HEK293 (cell line): Measurements from ENCODE around the gene C19orf73.
A peak's percentile ranks its signal among the peaks of the same experiment; 100 is the strongest.

ENCODE experiments used
- CTCF ChIA-PET: fragments of 350-600 bp; formaldehyde crosslinking; extraction: SDS; loops from one replicate; lab custom pipeline; 2021; ENCODE audit warnings: antibody characterized with exemption; lab: Yijun Ruan, JAX
- POLR2A ChIA-PET: fragments of 300-600 bp; formaldehyde crosslinking; extraction: SDS; loops from one replicate; lab custom pipeline; 2020; ENCODE audit warnings: antibody characterized with exemption, inconsistent platforms; lab: Yijun Ruan, JAX
- H3K27ac ChIP-seq: fragments of 200-500 bp; sonication (Bioruptor generic); 2 replicates; pipeline ENCODE4 v1.5.1; 2014; ENCODE audit warnings: low read depth, low read length, control low read depth, inconsistent platforms; ENCODE audit errors: extremely low read depth
- H3K36me3 ChIP-seq, 2 experiments: fragments of 200-500 bp in 1 of 2; sonication (Bioruptor generic) in 1 of 2; 1 replicate in 1 of 2; 2 replicates in 1 of 2; pipeline ENCODE4 v1.5.1; 2014 to 2017; ENCODE audit warnings: inconsistent platforms in 2 of 2, low read length in 2 of 2; ENCODE audit not compliant: control insufficient read depth in 2 of 2, insufficient read depth in 1 of 2
- H3K4me1 ChIP-seq: fragments of 200-500 bp; sonication (Bioruptor generic); 2 replicates; pipeline ENCODE4 v1.5.1; 2014; ENCODE audit warnings: mild to moderate bottlenecking, low read length, inconsistent platforms; ENCODE audit not compliant: control insufficient read depth, insufficient read depth
- H3K4me3 ChIP-seq: 2 replicates; pipeline ENCODE4 v1.5.1; 2011; ENCODE audit warnings: low read depth, mild to moderate bottlenecking, control low read depth, low read length, moderate library complexity
- H3K9me3 ChIP-seq: fragments of 200-500 bp; sonication (Bioruptor generic); 2 replicates; pipeline ENCODE4 v1.5.1; 2014; ENCODE audit warnings: low read depth, low read length, inconsistent platforms; ENCODE audit not compliant: control insufficient read depth, insufficient read depth
- GFI1B ChIP-seq: fragments of 450-650 bp; formaldehyde crosslinking; IDR thresholded peaks from 2 replicates; pipeline ENCODE4 v1.5.1; 2016; ENCODE audit warnings: missing biosample characterization, missing genetic modification characterization
- GLI4 ChIP-seq: fragments of 450-650 bp; formaldehyde crosslinking; IDR thresholded peaks from 2 replicates; pipeline ENCODE4 v1.5.1; 2016; ENCODE audit warnings: missing biosample characterization, missing genetic modification characterization
- HOXD13 ChIP-seq: sonication (generic); formaldehyde crosslinking; IDR thresholded peaks from 2 replicates; pipeline ENCODE4 v1.8.0; 2022; ENCODE audit warnings: missing genetic modification reagents, borderline replicate concordance
- MEIS1 ChIP-seq: sonication (generic); formaldehyde crosslinking; IDR thresholded peaks from 2 replicates; pipeline ENCODE4 v1.8.1; 2022; ENCODE audit warnings: missing genetic modification reagents, mild to moderate bottlenecking, borderline replicate concordance
- PRDM6 ChIP-seq: fragments of 450-650 bp; formaldehyde crosslinking; IDR thresholded peaks from 2 replicates; pipeline ENCODE4 v1.5.1; 2017; ENCODE audit warnings: missing biosample characterization, missing genetic modification characterization
- REPIN1 ChIP-seq: fragments of 450-650 bp; formaldehyde crosslinking; IDR thresholded peaks from 2 replicates; pipeline ENCODE4 v1.5.1; 2017; ENCODE audit warnings: missing biosample characterization, missing genetic modification characterization, low read depth
- SP3 ChIP-seq: fragments of 450-650 bp; formaldehyde crosslinking; IDR thresholded peaks from 2 replicates; pipeline ENCODE4 v1.5.1; 2016; ENCODE audit warnings: missing biosample characterization, missing genetic modification characterization
- ZBTB10 ChIP-seq: fragments of 450-650 bp; formaldehyde crosslinking; IDR thresholded peaks from 2 replicates; pipeline ENCODE4 v1.5.1; 2016; ENCODE audit warnings: missing biosample characterization, missing genetic modification characterization
- ZBTB17 ChIP-seq: fragments of 450-650 bp; formaldehyde crosslinking; IDR thresholded peaks from 2 replicates; pipeline ENCODE4 v1.5.1; 2016; ENCODE audit warnings: missing biosample characterization, missing genetic modification characterization
- ZBTB49 ChIP-seq: fragments of 450-650 bp; formaldehyde crosslinking; IDR thresholded peaks from 2 replicates; pipeline ENCODE4 v1.5.1; 2016; ENCODE audit warnings: missing biosample characterization, missing genetic modification characterization, low read depth
- ZFHX2 ChIP-seq: fragments of 450-650 bp; formaldehyde crosslinking; conservative IDR thresholded peaks from 2 replicates; pipeline ENCODE4 v1.5.1; 2016; ENCODE audit warnings: missing biosample characterization, missing genetic modification characterization
- ZFP37 ChIP-seq: fragments of 450-650 bp; formaldehyde crosslinking; IDR thresholded peaks from 2 replicates; pipeline ENCODE4 v1.5.1; 2016; ENCODE audit warnings: missing biosample characterization, missing genetic modification characterization
- ZFP41 ChIP-seq: fragments of 450-650 bp; formaldehyde crosslinking; IDR thresholded peaks from 2 replicates; pipeline ENCODE4 v1.5.1; 2016; ENCODE audit warnings: missing biosample characterization, missing genetic modification characterization, borderline replicate concordance
- ZNF112 ChIP-seq: fragments of 450-650 bp; formaldehyde crosslinking; IDR thresholded peaks from 2 replicates; pipeline ENCODE4 v1.5.0; 2017; ENCODE audit warnings: missing biosample characterization, missing genetic modification characterization
- ZNF133 ChIP-seq: fragments of 450-650 bp; formaldehyde crosslinking; IDR thresholded peaks from 2 replicates; pipeline ENCODE4 v1.5.1; 2016; ENCODE audit warnings: missing biosample characterization, missing genetic modification characterization
- ZNF148 ChIP-seq: fragments of 450-650 bp; formaldehyde crosslinking; IDR thresholded peaks from 2 replicates; pipeline ENCODE4 v1.5.0; 2017; ENCODE audit warnings: missing biosample characterization, missing genetic modification characterization, borderline replicate concordance
- ZNF302 ChIP-seq: fragments of 450-650 bp; formaldehyde crosslinking; IDR thresholded peaks from 2 replicates; pipeline ENCODE4 v1.5.1; 2016; ENCODE audit warnings: missing biosample characterization, missing genetic modification characterization, low read depth
- ZNF391 ChIP-seq: fragments of 450-650 bp; formaldehyde crosslinking; IDR thresholded peaks from 2 replicates; pipeline ENCODE4 v1.5.1; 2016; ENCODE audit warnings: low read depth, missing biosample characterization, missing genetic modification characterization, borderline replicate concordance
- ZNF501 ChIP-seq: fragments of 450-650 bp; formaldehyde crosslinking; IDR thresholded peaks from 2 replicates; pipeline ENCODE4 v1.5.1; 2016; ENCODE audit warnings: missing biosample characterization, missing genetic modification characterization
- ZNF560 ChIP-seq: fragments of 450-650 bp; formaldehyde crosslinking; IDR thresholded peaks from 2 replicates; pipeline ENCODE4 v1.5.1; 2017; ENCODE audit warnings: missing biosample characterization, missing genetic modification characterization, borderline replicate concordance
- ZNF626 ChIP-seq: fragments of 450-650 bp; sonication (Bioruptor Pico); formaldehyde crosslinking; IDR thresholded peaks from 2 replicates; pipeline ENCODE4 v1.5.1; 2018; ENCODE audit warnings: missing biosample characterization, missing genetic modification characterization, inconsistent platforms
- ZNF645 ChIP-seq: fragments of 450-650 bp; formaldehyde crosslinking; IDR thresholded peaks from 2 replicates; pipeline ENCODE4; 2016; ENCODE audit warnings: missing biosample characterization, missing genetic modification characterization
- ZNF692 ChIP-seq: fragments of 450-650 bp; formaldehyde crosslinking; IDR thresholded peaks from 2 replicates; pipeline ENCODE4 v1.5.1; 2016; ENCODE audit warnings: missing biosample characterization, missing genetic modification characterization
- ZSCAN16 ChIP-seq: fragments of 450-650 bp; formaldehyde crosslinking; IDR thresholded peaks from 2 replicates; pipeline ENCODE4 v1.5.1; 2016; ENCODE audit warnings: missing biosample characterization, missing genetic modification characterization

The C19orf73 gene

GRCh38 chr19:49148784-49149651 lies 30.1 kb upstream of the C19orf73 start:
- Histone ChIP-seq H3K4me1 (peaks cover 6% of the 10 kb centered on the region), H3K27ac (peak overlapping the region; percentile 70), H3K4me3 (peak overlapping the region; percentile 69), H3K36me3 (no peaks in the 10 kb centered on the region; a peak in 1 of 3 replicates), H3K9me3 (no peaks in the 10 kb centered on the region)
- ChIA-PET POLR2A (interaction anchor here (0.6 to 3.8 kb wide), 24 partner anchors 10 to 1120 kb away, joined by 3 to 27 read pairs (median 4); partner anchors contain the start of genes DKKL1, GYS1, LIN7B and PPFIA3), CTCF (interaction anchor here (0.5 to 6.6 kb wide), 12 partner anchors 13 to 151 kb away, joined by 3 to 70 read pairs (median 5); partner anchors contain the start of gene LIN7B)
- TF ChIP-seq ZSCAN16 (no peak), GFI1B (tag by site-specific recombination) (no peak), ZBTB17 (no peak), ZNF133 (tag by site-specific recombination) (no peak), MEIS1 (CRISPR knock-in tag) (no peak), ZNF148 (tag by site-specific recombination) (no peak), HOXD13 (no peak), SP3 (tag by site-specific recombination) (peak; percentile 84), ZNF626 (tag by site-specific recombination) (no peak), ZFP37 (peak; percentile 54; the same call in 1 of the 2 replicates), ZBTB49 (tag by site-specific recombination) (no peak), ZFHX2 (tag by site-specific recombination) (peak; percentile 94), GLI4 (tag by site-specific recombination) (0 out of 2 replicates have a peak, but pooled peaks have one; percentile 40), ZFP41 (tag by site-specific recombination) (no peak), ZNF112 (tag by site-specific recombination) (no peak), PRDM6 (tag by site-specific recombination) (no peak), ZBTB10 (tag by site-specific recombination) (0 out of 2 replicates have a peak, but pooled peaks have one; percentile 29), ZNF302 (tag by site-specific recombination) (no peak), REPIN1 (no peak), ZNF391 (peak; percentile 29; the same call in 1 of the 2 replicates), ZNF645 (tag by site-specific recombination) (no peak), ZNF560 (no peak), ZNF692 (tag by site-specific recombination) (no peak), ZNF501 (tag by site-specific recombination) (no peak)
